Neural cell (in vitro differentiated cells): ENCODE measurements around the gene PUSL1. TPM values are rescaled to one million over a fixed set of nuclear protein-coding genes. Genes with fewer than 3 reads are reported as not detected.

Source experiments
- H2AFZ ChIP-seq: fragments of 200-600, 300-800 bp; sonication (generic), shearing (Covaris generic); 2 replicates; pipeline ENCODE4 v1.6.0; 2014; ENCODE audit warnings: low read depth, mild to moderate bottlenecking, antibody characterized with exemption, low read length, moderate library complexity
- H3F3A ChIP-seq: fragments of 200-600 bp; shearing (Covaris generic); 2 replicates; pipeline ENCODE4 v1.6.1; 2016; ENCODE audit warnings: mild to moderate bottlenecking, moderate library complexity, mixed read lengths, antibody characterized with exemption, low read length; ENCODE audit not compliant: insufficient read depth, poor library complexity, severe bottlenecking
- H3K27ac ChIP-seq: fragments of 200-600, 300-800 bp; sonication (generic), shearing (Covaris generic); 2 replicates; pipeline ENCODE4 v1.5.1; 2014; ENCODE audit warnings: mild to moderate bottlenecking, low read length, moderate library complexity
- H3K27me3 ChIP-seq: fragments of 300-800, 200-600 bp; sonication (generic), shearing (Covaris generic); 2 replicates; pipeline ENCODE4 v1.6.0; 2014; ENCODE audit warnings: mild to moderate bottlenecking, low read depth, low read length, moderate library complexity; ENCODE audit not compliant: insufficient read depth
- H3K36me3 ChIP-seq: fragments of 300-800, 200-600 bp; sonication (generic), shearing (Covaris generic); 2 replicates; pipeline ENCODE4 v1.5.1; 2014; ENCODE audit warnings: mild to moderate bottlenecking, antibody characterized with exemption, low read length, moderate library complexity; ENCODE audit not compliant: insufficient read depth
- H3K4me2 ChIP-seq: fragments of 300-800, 200-600 bp; sonication (generic), shearing (Covaris generic); 2 replicates; pipeline ENCODE4 v1.6.0; 2014; ENCODE audit warnings: mild to moderate bottlenecking, low read length
- H3K4me3 ChIP-seq: fragments of 300-800, 200-600 bp; sonication (generic), shearing (Covaris generic); 2 replicates; pipeline ENCODE4 v1.5.1; 2014; ENCODE audit warnings: mild to moderate bottlenecking, low read length, moderate library complexity
- H3K79me2 ChIP-seq: fragments of 200-600 bp; shearing (Covaris generic); replicated peaks from 2 replicates; pipeline ENCODE4 v1.6.0; 2014; ENCODE audit warnings: mild to moderate bottlenecking, low read length, moderate library complexity; ENCODE audit not compliant: insufficient read depth
- H3K9ac ChIP-seq: fragments of 300-800, 200-600 bp; sonication (generic), shearing (Covaris generic); 2 replicates; pipeline ENCODE4 v1.6.1; 2016; ENCODE audit warnings: mild to moderate bottlenecking, low read length, mixed read lengths
- H3K9me2 ChIP-seq: fragments of 200-600 bp; shearing (Covaris generic); 2 replicates; pipeline ENCODE4 v1.6.1; 2016; ENCODE audit warnings: mild to moderate bottlenecking, low read length, mixed read lengths; ENCODE audit not compliant: insufficient read depth
- H3K9me3 ChIP-seq: fragments of 200-600, 300-800 bp; sonication (generic), shearing (Covaris generic); 2 replicates; pipeline ENCODE4 v1.6.1; 2016; ENCODE audit warnings: mild to moderate bottlenecking, mixed run types, low read length, moderate library complexity, mixed read lengths
- H4K20me1 ChIP-seq: fragments of 200-600 bp; shearing (Covaris generic); 2 replicates; pipeline ENCODE4 v1.6.1; 2016; ENCODE audit warnings: mild to moderate bottlenecking, mixed run types; ENCODE audit not compliant: insufficient read depth
- EP300 ChIP-seq: fragments of 450-650 bp; conservative IDR thresholded peaks from 2 replicates; pipeline ENCODE4 v1.6.1; 2014; ENCODE audit warnings: antibody characterized with exemption, mild to moderate bottlenecking, moderate library complexity; ENCODE audit not compliant: poor library complexity, severe bottlenecking
- EZH2 ChIP-seq: fragments of 200-600, 300-800 bp; shearing (Covaris generic), sonication (generic); IDR thresholded peaks from 2 replicates; pipeline ENCODE4 v1.6.1; 2014; ENCODE audit warnings: antibody characterized with exemption, low read length, borderline replicate concordance, mild to moderate bottlenecking; ENCODE audit not compliant: insufficient read depth, poor library complexity, severe bottlenecking
- MXI1 ChIP-seq: fragments of 450-650 bp; conservative IDR thresholded peaks from 2 replicates; pipeline ENCODE4 v1.6.1; 2014; ENCODE audit warnings: antibody characterized with exemption, mild to moderate bottlenecking; ENCODE audit not compliant: poor library complexity, severe bottlenecking
- POLR2AphosphoS5 ChIP-seq: IDR thresholded peaks from 2 replicates; pipeline ENCODE4 v1.6.1; 2012
- RAD21 ChIP-seq: fragments of 450-650 bp; conservative IDR thresholded peaks from 2 replicates; pipeline ENCODE4 v1.6.1; 2014; ENCODE audit warnings: antibody characterized with exemption, mild to moderate bottlenecking, moderate library complexity
- SMC3 ChIP-seq: fragments of 450-650 bp; conservative IDR thresholded peaks from 2 replicates; pipeline ENCODE4 v1.6.1; 2014; ENCODE audit warnings: antibody characterized with exemption, mild to moderate bottlenecking, moderate library complexity; ENCODE audit not compliant: poor library complexity
- TAF1 ChIP-seq: IDR thresholded peaks from 2 replicates; pipeline ENCODE4 v1.6.1; 2012; ENCODE audit warnings: low read depth
- polyA plus RNA-seq: library from polyadenylated mRNA; depleted of rRNA; stranded (reverse); fragments of >200 nt; gene quantifications from 2 replicates; pipeline ENCODE4 v1.2.3, GENCODE V29; 2014
- TF ChIP-seq, protein P1 (sequence below): IDR thresholded peaks from 2 replicates; pipeline ENCODE4 v1.6.1; 2012; ENCODE audit warnings: borderline replicate concordance
- TF ChIP-seq, protein P2 (sequence below): fragments of 450-650 bp; IDR thresholded peaks from 2 replicates; pipeline ENCODE4 v1.5.1; 2014; ENCODE audit warnings: antibody characterized with exemption, mild to moderate bottlenecking, moderate library complexity; ENCODE audit not compliant: poor library complexity, severe bottlenecking

Gene PUSL1
- polyA plus RNA-seq, 1 donor from 2014 or later = 25.0 TPM

DNA sequence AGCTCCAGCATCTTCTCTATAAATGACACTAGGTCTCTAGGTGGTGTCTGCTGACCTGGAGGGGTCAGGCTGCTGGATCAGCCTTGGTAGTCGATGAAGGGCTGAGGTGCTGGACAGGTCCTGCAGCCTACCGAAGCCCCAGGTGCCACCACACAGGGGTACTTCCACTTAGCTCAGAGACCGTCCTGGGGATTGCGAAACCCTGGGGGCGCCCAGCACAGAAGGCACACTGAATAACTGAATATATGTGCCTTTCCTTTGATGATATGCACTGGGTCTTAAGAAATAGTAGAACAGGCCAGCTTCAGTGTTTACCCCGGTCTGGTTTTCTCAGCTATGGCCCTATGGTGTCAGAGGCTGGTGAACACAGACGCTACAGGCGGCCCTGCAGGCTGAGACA is 45.6 kb upstream of the PUSL1 start:
- H3K9me2 ChIP-seq = no peaks in the 10 kb centered on the region
- TF ChIP-seq, protein P1, sequence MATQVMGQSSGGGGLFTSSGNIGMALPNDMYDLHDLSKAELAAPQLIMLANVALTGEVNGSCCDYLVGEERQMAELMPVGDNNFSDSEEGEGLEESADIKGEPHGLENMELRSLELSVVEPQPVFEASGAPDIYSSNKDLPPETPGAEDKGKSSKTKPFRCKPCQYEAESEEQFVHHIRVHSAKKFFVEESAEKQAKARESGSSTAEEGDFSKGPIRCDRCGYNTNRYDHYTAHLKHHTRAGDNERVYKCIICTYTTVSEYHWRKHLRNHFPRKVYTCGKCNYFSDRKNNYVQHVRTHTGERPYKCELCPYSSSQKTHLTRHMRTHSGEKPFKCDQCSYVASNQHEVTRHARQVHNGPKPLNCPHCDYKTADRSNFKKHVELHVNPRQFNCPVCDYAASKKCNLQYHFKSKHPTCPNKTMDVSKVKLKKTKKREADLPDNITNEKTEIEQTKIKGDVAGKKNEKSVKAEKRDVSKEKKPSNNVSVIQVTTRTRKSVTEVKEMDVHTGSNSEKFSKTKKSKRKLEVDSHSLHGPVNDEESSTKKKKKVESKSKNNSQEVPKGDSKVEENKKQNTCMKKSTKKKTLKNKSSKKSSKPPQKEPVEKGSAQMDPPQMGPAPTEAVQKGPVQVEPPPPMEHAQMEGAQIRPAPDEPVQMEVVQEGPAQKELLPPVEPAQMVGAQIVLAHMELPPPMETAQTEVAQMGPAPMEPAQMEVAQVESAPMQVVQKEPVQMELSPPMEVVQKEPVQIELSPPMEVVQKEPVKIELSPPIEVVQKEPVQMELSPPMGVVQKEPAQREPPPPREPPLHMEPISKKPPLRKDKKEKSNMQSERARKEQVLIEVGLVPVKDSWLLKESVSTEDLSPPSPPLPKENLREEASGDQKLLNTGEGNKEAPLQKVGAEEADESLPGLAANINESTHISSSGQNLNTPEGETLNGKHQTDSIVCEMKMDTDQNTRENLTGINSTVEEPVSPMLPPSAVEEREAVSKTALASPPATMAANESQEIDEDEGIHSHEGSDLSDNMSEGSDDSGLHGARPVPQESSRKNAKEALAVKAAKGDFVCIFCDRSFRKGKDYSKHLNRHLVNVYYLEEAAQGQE = no peak
- TF ChIP-seq RAD21 = no peak
- TF ChIP-seq, protein P2, sequence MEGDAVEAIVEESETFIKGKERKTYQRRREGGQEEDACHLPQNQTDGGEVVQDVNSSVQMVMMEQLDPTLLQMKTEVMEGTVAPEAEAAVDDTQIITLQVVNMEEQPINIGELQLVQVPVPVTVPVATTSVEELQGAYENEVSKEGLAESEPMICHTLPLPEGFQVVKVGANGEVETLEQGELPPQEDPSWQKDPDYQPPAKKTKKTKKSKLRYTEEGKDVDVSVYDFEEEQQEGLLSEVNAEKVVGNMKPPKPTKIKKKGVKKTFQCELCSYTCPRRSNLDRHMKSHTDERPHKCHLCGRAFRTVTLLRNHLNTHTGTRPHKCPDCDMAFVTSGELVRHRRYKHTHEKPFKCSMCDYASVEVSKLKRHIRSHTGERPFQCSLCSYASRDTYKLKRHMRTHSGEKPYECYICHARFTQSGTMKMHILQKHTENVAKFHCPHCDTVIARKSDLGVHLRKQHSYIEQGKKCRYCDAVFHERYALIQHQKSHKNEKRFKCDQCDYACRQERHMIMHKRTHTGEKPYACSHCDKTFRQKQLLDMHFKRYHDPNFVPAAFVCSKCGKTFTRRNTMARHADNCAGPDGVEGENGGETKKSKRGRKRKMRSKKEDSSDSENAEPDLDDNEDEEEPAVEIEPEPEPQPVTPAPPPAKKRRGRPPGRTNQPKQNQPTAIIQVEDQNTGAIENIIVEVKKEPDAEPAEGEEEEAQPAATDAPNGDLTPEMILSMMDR = no peak
- TF ChIP-seq POLR2AphosphoS5 = no peak
- no peak for TF ChIP-seq MXI1
- no peak overlapping the region for H3K4me2 ChIP-seq
- H3F3A ChIP-seq = no peaks in the 10 kb centered on the region
- H3K27me3 ChIP-seq = no peaks in the 10 kb centered on the region
- no peak overlapping the region for H2AFZ ChIP-seq
- no peaks in the 10 kb centered on the region for H3K36me3 ChIP-seq
- no peaks in the 10 kb centered on the region for H3K9me3 ChIP-seq
- peaks cover 2% of the 10 kb centered on the region for H3K79me2 ChIP-seq
- no peak overlapping the region for H3K9ac ChIP-seq
- no peaks in the 10 kb centered on the region for H4K20me1 ChIP-seq
- H3K4me3 ChIP-seq = no peak overlapping the region
- no peak overlapping the region for H3K27ac ChIP-seq

DNA sequence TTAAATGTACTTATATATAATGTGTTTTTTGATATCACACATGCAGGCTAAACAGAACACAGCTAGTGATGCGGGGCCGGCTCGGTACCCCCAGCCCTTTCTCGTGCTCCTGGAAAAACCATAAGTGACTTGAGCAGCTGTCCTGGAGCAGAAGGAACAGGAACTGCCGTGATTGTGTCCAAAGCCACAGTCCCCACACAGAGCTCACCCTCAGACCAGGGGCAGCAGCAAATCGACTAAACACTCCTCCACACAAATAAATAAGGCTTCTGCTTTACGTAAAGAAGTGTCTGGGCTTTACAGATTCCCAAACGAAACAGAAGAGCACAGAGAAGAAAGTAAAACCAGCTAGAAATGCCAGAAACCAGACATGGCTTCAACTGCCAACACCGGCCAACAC is 44.4 kb upstream of the PUSL1 start:
- no peaks in the 10 kb centered on the region for H3K9me3 ChIP-seq
- TF ChIP-seq, protein P2 = no peak
- no peak for TF ChIP-seq EP300
- TF ChIP-seq SMC3 = no peak
- TF ChIP-seq POLR2AphosphoS5 = no peak
- TF ChIP-seq TAF1 = no peak
- TF ChIP-seq, protein P1 = no peak
- no peak for TF ChIP-seq MXI1
- no peak for TF ChIP-seq EZH2
- no peak for TF ChIP-seq RAD21
- H3K79me2 ChIP-seq = peaks cover 2% of the 10 kb centered on the region
- no peak overlapping the region for H3K27ac ChIP-seq
- H3K9me2 ChIP-seq = no peaks in the 10 kb centered on the region
- H3F3A ChIP-seq = no peaks in the 10 kb centered on the region
- H3K27me3 ChIP-seq = no peaks in the 10 kb centered on the region
- no peak overlapping the region for H3K9ac ChIP-seq
- H3K4me3 ChIP-seq = no peak overlapping the region
- H2AFZ ChIP-seq = no peak overlapping the region
- no peaks in the 10 kb centered on the region for H3K36me3 ChIP-seq
- H4K20me1 ChIP-seq = no peaks in the 10 kb centered on the region
- no peak overlapping the region for H3K4me2 ChIP-seq
